GM20000 (cell line): ENCODE measurements around the gene TCF7L2.

ENCODE experiments used
- DNase-seq: peaks from one replicate; pipeline ENCODE4 v3.0.0; 2012; ENCODE audit warnings: low spot score
- TF ChIP-seq, protein P1 (sequence below): IDR thresholded peaks from 2 replicates; pipeline ENCODE4 v1.5.1; 2012; ENCODE audit warnings: mild to moderate bottlenecking, control low read depth; ENCODE audit errors: extremely low read depth, missing control alignments

The TCF7L2 gene

DNA sequence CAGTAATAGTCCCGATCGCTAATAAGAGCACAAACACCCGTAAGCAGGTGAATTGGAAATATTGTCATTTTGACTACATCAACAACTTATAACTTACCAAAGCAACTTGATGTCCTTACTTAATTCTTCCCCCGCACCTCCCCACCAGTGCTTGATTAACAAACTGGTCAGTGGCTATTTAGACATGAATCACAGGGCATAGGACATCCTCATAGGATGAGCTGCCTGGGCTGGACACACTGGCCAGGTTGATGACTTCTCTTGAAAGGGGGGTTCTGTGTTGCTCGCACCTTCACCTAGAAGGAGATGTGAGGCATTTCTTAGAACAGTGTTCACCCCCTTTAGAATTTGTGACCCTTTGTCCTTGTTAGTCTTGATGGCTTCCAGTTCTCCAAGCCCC, 163.2 kb downstream of the TCF7L2 start:
- TF ChIP-seq, protein P1, sequence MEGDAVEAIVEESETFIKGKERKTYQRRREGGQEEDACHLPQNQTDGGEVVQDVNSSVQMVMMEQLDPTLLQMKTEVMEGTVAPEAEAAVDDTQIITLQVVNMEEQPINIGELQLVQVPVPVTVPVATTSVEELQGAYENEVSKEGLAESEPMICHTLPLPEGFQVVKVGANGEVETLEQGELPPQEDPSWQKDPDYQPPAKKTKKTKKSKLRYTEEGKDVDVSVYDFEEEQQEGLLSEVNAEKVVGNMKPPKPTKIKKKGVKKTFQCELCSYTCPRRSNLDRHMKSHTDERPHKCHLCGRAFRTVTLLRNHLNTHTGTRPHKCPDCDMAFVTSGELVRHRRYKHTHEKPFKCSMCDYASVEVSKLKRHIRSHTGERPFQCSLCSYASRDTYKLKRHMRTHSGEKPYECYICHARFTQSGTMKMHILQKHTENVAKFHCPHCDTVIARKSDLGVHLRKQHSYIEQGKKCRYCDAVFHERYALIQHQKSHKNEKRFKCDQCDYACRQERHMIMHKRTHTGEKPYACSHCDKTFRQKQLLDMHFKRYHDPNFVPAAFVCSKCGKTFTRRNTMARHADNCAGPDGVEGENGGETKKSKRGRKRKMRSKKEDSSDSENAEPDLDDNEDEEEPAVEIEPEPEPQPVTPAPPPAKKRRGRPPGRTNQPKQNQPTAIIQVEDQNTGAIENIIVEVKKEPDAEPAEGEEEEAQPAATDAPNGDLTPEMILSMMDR = no peak
- DNase-seq = no peak

DNA sequence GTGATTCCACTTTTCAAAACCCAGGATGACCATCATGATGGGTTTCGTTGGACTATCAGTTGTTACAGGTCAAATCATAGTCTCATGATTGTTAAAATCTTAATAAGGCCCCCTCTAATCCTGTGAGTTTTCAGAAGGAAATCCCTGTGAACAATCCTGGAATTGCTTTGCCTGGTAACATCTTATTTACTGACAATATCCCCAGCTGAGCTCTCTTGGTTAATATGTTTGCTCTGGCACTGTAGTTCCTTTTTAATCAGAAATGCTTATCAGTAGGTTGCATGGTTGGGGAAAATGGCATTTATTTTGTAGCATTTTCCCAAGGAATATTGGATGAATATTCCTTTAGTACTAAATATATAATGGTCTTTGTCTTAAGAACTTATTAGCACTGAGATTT, 163.9 kb downstream of the TCF7L2 start:
- no peak for DNase-seq
- TF ChIP-seq, protein P1 = no peak

DNA sequence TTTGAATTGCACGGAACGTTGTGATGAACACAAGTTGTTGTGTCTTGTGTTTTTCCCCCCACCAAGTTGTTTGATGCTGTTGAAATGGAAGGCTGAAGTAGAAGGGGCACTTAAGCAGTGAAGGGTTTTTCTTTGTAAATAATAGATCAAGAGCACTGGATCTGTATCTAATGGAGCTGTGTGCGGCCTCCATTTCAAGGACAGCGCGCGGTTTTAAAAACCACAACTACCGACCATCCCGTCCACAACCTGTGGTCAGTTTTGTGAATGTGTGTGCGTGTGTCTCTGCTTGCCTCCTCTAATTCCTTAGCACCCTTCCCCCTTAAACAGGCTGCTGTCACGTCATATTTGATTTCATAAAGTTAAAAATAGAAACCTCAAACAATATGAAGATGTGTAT, 165.5 kb downstream of the TCF7L2 start:
- no peak for DNase-seq
- TF ChIP-seq, protein P1 = no peak

DNA sequence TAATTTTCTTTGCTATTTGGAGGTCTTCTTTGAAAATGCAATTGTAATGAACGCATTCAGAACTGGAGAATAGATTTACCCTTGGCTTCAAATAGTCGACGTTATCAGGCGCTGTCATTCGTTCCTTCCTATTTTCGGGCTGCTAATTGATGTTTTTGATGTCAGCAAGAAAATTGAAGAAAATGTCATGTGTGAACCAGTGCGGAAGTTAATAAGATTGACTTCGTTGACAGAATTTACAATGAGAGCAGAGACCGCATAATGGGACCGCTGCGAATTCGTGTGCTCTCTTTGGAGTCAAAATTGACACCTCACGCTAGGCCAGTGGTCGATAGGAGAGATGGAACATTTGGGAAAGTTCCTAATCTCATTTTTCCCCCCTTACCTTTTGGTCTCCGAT, 168.8 kb downstream of the TCF7L2 start:
- no peak for DNase-seq
- TF ChIP-seq, protein P1 = no peak

DNA sequence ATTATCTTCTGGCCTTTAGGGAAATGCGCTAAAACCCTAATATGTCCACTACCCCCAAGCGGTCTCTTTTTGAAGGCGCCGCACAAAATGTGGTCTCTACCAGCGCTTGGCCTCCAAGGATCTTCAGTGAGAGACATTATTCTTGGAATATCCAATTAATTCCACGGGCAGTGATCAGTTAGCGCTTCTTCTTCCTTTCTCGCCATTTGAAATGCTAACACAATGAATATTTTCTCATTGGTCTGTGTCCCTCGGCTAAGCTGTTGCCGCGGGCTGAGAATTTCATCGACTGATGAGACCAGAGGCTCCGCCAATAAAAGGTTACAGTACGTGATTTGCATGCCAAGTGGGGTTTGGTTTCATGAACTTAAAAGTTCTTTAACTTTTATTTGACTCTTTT, 169.8 kb downstream of the TCF7L2 start:
- no peak for DNase-seq
- TF ChIP-seq, protein P1 = no peak

DNA sequence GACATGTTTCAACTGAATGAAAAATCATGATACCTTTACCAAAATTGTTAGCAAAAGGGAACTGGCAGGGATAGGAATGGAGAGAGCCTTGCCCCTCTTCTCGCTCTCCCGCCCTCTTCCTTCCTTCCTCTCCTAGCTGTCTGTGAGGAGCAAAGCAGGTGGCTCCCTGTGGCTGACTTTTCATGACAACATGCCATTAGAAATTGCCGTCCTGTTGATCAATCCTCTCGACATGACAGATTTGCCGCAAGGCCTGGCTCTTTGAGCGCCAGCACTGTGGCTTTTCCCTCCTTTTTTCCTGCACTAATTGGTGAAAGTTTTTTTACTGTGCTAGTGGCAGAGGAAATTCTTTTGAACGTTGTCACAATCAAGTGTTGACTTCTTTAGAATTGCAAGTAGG, 171.1 kb downstream of the TCF7L2 start:
- TF ChIP-seq, protein P1 = no peak
- no peak for DNase-seq

DNA sequence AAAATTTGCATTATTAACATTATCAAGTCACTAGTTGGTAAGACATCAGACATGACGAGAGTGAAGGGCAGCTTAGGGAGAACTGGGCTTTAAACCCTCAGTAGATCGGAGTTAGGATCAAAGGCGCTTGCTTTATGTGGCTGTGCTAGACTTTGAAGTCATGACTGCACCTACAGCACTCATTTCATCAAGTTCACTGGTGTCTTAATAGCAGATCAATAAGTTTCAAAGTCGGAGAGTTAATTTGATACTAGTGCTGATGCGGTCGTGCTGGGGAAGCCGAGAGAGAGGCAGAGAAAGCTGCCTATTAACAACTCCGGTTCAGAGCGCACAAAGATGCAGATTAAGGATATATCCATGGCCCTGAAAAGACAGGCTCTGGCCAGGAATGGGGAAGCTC, 172.9 kb downstream of the TCF7L2 start:
- TF ChIP-seq, protein P1 = no peak
- DNase-seq = no peak
